GM18508 (cell line): ENCODE results near the gene SSTR3.
"Not testable (repeated sequence)": the region's sequence is repeated elsewhere in the genome, so short reads cannot be mapped to it uniquely, and the experiment has no call there.

Source experiments
- ATAC-seq: cut with Tn5 transposase; IDR thresholded peaks from one replicate; pipeline ENCODE4 v1.9.1; 2021; ENCODE audit warnings: moderate number of reproducible peaks; ENCODE audit not compliant: insufficient read depth, unreplicated experiment

The SSTR3 gene

DNA sequence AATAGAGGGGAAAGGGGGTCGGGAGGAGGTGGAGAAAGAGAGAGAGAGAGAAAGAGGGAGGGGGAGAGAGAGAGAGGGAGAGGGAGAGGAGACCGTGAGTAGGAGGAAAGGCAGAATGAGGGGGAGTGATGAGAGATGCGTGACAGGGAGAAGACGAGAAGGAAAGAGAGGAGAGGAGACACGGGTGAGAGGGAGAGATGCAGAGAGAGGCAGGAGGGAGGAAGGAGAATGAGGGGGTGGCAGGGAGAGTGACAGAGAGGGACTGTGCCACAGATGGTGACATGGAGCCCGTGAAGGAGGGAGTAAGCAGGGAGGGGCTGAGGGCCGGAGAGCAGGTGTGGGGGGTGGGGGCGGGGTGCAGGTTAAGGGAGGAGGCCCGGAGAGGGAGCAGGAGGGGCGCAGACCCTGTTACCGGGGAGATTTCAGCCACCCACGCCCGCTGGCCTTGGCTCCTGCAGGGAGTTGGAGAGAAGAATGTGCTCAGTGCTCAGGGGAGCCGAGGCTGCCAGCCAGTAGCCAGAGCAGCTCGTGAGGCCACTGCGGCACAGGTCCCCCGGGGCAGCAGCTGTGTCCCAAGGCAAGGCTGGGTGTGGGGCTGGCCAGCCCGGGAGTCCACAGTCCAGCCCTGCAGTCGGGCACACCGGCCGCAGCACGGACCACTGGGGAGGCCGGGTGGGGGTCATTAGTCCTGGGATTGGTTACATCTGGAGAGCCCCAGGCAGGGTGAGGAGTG is at the start of gene SSTR3:
Gene SSTR3 (minus strand): TSS at position 304 of the 733 bp plus-strand sequence. CDS start 4,674 bp downstream, outside the sequence.
- ATAC-seq, result no peak

DNA sequence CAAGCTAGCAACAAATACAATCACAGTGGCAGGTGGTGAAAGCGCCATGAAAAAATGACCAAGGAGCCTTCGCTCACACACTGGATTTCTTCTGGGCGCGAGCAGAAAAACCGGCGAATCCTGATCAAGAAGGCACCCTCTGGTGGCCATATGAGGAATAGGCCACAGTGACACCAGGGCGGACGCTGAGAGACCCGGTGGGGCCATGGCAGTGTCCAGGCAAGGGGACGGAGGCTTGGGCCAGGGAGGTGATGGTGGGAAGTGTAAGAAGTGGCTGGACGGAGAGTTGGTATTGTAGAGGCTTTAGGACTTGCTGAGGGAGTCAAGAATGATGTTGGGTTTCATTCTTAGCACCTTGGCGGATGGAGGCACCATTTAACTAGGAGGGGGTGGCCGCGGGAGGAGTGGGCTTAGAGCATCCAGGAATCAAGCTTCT is 48.6 kb upstream of the SSTR3 start:
- ATAC-seq, result no peak

- ATAC-seq, result no peak
These were observed 48.0 kb upstream of the SSTR3 start for GRCh38 chr22:37260155-37260795.

- ATAC-seq, result no peak
These were observed 47.3 kb upstream of the SSTR3 start for GRCh38 chr22:37259540-37260029.

GRCh38 chr22:37258753-37259401 is 46.6 kb upstream of the SSTR3 start:
- ATAC-seq, result no peak

DNA sequence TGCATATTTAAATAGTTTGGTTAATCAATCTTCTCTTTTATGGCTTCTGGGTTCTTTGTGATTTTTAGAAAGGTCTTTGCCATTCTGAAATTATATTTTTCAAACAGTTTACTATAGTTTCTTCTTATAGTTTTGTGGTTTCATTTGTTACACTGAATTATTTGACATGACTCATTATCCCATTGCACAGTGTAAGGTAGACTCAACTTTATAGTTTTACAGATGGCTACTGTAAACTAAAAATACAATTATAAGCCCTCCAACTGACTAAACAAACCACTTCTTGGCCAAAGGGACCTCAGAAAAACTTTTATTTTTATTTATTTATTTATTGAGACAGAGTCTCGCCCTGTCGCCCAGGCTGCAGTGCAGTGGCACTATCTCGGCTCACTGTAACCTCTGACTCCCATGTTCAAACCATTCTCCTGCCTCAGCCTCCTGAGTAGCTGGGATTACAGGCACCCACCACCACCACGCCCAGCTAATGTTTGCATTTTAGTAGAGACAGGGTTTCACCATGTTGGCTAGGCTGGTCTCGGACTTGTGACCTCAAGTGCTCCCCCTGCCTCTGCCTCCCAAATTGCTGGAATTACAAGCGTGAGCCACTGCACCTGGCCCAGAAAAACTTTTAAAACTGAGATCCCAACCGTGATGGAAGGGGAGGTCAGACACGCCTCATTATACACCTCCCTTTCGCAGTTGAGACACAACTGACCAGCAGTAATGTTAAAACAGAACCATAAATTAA is 45.9 kb upstream of the SSTR3 start:
- no peak for ATAC-seq

DNA sequence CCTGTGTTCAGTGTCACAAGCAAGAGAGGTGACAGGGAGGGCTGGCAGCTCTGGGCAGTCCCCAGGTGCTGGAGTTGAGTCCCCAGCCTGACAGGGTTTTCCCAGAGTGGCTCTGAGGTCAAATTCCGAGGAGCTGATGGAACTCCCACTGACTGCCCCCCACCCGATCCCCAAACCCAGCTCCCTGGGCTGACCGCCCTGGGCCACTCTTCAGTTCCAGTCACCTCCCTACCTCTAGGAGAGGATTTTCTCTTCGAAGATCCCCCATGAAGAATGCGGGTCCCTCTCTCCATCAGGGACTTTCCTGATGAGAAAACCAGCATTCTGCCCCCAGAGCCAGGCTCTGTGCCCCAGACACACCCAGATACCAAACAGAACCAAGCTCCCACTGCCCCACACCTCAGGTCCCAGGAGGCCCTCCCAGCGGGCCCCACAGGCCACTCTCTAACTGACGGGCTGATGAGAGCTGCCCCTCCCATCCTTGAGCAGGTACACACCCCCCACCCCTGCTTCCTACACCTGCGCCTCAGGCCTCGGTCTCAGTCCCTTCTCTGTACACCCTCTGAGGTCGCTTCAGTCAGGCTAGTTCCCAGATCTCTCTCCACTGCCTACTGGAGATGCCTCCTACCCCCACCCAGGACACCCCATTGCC is 43.9 kb upstream of the SSTR3 start:
- no peak for ATAC-seq

DNA sequence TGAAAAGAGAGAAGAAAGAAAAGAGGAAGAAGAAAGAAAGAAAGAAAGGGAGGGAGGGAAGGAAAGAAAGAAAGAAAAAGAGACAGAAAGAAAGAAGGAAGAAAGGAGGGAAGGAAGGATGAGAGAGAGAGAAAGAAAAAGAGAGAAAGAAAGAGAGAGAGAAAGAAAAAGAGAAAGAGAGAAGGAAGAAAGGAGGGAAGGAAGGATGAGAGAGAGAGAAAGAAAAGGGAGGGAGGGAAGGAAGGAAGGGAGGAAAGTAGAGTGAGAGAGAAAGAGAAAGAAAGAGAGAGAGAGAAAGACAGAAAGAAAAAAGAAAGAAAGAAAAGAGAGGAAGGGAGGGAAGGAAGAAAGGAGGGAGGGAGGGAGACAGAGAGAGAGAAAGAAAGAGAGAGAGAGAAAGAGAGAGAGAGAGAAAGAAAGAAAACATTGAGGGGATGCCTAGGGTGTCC is 43.3 kb upstream of the SSTR3 start:
- no peak for ATAC-seq

- ATAC-seq, result no peak
These were observed 42.6 kb upstream of the SSTR3 start for GRCh38 chr22:37254867-37255233.

DNA sequence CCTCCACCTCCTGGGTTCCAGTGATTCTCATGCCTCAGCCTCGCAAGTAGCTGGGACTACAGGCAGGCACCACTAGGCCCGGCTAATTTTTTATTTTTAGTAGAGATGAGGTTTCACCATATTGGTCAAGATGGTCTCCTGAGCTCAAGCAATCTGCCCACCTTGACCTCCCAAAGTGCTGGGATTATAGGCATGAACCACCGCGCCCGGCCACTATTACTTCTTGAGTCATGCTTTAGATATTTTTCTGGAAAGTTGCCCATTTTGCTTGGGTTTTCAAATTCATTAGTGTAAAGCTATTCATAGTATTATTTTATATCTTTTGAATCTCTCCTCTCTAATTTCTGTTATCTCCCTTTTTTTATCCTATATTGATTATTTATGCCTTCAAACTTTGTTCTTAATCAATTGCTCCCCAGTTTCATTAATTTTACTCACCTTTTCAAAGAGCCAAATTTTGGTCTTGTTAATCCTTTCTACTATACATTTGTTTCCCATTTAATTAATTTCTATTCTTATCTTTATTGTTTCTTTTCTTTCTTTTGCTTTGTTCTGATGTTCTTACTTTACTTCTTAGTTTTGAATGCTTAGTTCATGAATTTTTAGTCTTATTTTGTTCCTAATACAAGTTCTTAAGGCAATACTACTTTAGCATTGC is 42.1 kb upstream of the SSTR3 start:
- no peak for ATAC-seq

GRCh38 chr22:37253126-37253660 is 40.9 kb upstream of the SSTR3 start:
- no peak for ATAC-seq

DNA sequence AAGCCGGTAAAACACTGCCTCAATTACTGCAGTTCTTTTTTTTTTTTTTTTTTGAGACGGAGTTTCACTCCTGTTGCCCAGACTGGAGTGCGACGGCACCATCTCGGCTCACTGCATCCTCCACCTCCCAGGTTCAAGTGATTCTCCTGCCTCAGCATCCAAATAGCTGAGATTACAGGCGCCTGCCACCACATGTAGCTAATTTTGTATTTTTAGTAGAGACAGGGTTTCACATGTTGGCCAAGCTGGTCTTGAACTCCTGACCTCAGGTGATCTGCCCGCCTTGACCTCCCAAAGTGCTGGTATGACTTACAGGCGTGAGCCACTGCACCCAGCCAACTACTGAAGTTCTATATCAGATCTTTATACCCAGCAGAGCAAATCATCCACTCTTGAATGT is 39.6 kb upstream of the SSTR3 start:
- ATAC-seq, result not testable (repeated sequence)

- no peak for ATAC-seq
These were observed 37.7 kb upstream of the SSTR3 start for GRCh38 chr22:37249986-37250385.

DNA sequence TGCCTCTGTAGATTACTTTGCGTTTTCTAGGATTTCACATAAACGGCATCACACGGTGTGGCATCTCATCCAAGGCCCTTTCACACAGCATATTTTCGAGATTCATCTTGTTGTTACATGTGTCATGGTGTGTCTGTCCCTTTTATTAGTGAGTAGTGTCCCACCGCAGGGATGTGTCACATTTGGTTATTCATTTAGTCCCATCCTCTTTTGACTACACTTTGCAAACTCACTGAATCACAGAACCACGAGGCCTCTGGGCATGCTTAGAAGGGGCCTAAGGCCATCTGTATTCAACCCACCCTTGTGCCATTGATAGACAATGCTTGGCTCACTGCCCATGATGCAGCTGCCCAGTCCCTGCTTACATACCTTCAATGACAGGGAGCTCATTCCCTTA is 36.0 kb upstream of the SSTR3 start:
- ATAC-seq, result no peak

DNA sequence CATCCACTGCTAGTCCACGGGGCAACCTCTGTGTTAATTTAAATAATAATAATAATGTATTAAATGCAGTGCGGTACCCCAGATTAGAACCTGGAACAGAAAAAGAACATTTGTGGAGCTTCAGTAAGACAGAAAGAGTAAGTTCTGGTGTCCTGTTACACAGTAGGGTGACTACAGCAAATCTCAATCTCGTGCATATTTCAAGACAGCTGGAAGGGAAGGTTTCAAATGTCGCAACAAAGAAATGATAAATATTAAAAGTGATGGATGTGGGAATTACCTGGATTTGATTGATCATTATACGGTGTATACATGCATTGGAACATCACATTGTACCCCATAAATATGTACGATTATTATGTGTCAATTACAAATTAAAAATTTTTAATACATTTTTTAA is 33.5 kb upstream of the SSTR3 start:
- ATAC-seq, result no peak

- no peak for ATAC-seq
These were observed 32.8 kb upstream of the SSTR3 start for GRCh38 chr22:37244922-37245722.

GRCh38 chr22:37244114-37244921 is 32.0 kb upstream of the SSTR3 start, which contains the start of gene RAC2:
RAC2 (minus strand) TSS chr22:37244269; CDS start chr22:37244148, 121 bp downstream.
- no peak for ATAC-seq
